SK-N-SH (cell line): Measurements from ENCODE around the gene KLK3. TPM values are rescaled to one million over a fixed set of nuclear protein-coding genes. Genes with fewer than 3 reads are reported as not detected.

ENCODE experiments used
- CTCF ChIA-PET: fragments of 300-600, 350-600 bp; formaldehyde crosslinking; extraction: SDS; loops from one replicate; lab custom pipeline; 2021; lab: Yijun Ruan, JAX
- POLR2A ChIA-PET: fragments of 350-600 bp; sonication (Branson Sonifier 250); formaldehyde crosslinking; extraction: SDS; loops from one replicate; lab custom pipeline; 2020; ENCODE audit warnings: antibody characterized with exemption, inconsistent platforms; lab: Yijun Ruan, JAX
- DNase-seq: peaks from one replicate; pipeline ENCODE4 v3.0.0; 2012
- H2AFZ ChIP-seq: fragments of 200-600 bp; sonication (generic); 2 replicates; pipeline ENCODE4 v1.8.1; 2016; ENCODE audit warnings: antibody characterized with exemption, mild to moderate bottlenecking, low read depth
- H3F3A ChIP-seq: fragments of 200-600 bp; sonication (generic); replicated peaks from 2 replicates; pipeline ENCODE3; 2016; ENCODE audit warnings: antibody characterized with exemption, mild to moderate bottlenecking; ENCODE audit not compliant: insufficient read depth
- H3K27ac ChIP-seq, 2 experiments: fragments of 200-500 bp in 1 of 2; fragments of 200-600 bp in 1 of 2; sonication (Bioruptor generic) in 1 of 2; sonication (generic), shearing (Covaris generic) in 1 of 2; 2 replicates each; pipeline versions ENCODE4 v1.5.1 to v1.6.1; 2014 to 2016; ENCODE audit warnings: low read depth in 2 of 2, inconsistent platforms in 1 of 2, low read length in 1 of 2, mild to moderate bottlenecking in 1 of 2, mixed read lengths in 1 of 2
- H3K27me3 ChIP-seq: fragments of 200-600 bp; sonication (generic), shearing (Covaris generic); 2 replicates; pipeline ENCODE4 v1.6.1; 2016; ENCODE audit warnings: mixed run types; ENCODE audit not compliant: insufficient read depth
- H3K36me3 ChIP-seq, 2 experiments: fragments of 200-500 bp in 1 of 2; fragments of 200-600 bp in 1 of 2; sonication (Bioruptor generic) in 1 of 2; sonication (generic) in 1 of 2; replicated peaks in 1 of 2; 2 replicates each; pipeline versions ENCODE3 to v1.5.1; 2014 to 2016; ENCODE audit warnings: low read length in 1 of 2, mild to moderate bottlenecking in 1 of 2; ENCODE audit not compliant: insufficient read depth in 2 of 2, control insufficient read depth in 1 of 2
- H3K4me1 ChIP-seq, 2 experiments: fragments of 200-500 bp in 1 of 2; fragments of 200-600 bp in 1 of 2; sonication (Bioruptor generic) in 1 of 2; sonication (generic), shearing (Covaris generic) in 1 of 2; 2 replicates each; pipeline versions ENCODE4 v1.5.1 to v1.6.1; 2014 to 2016; ENCODE audit warnings: low read depth in 1 of 2, low read length in 1 of 2, mixed run types in 1 of 2; ENCODE audit not compliant: insufficient read depth in 2 of 2, control insufficient read depth in 1 of 2
- H3K4me2 ChIP-seq: fragments of 200-600 bp; sonication (generic), shearing (Covaris generic); 2 replicates; pipeline ENCODE4 v1.6.1; 2017; ENCODE audit warnings: mixed run types
- H3K4me3 ChIP-seq, 2 experiments: fragments of 200-500 bp in 1 of 2; fragments of 200-600 bp in 1 of 2; sonication (Bioruptor generic) in 1 of 2; sonication (generic), shearing (Covaris generic) in 1 of 2; 2 replicates each; pipeline versions ENCODE4 v1.5.1 to v1.8.1; 2014 to 2016; ENCODE audit warnings: low read depth in 2 of 2, inconsistent platforms in 1 of 2, low read length in 1 of 2, mild to moderate bottlenecking in 1 of 2, mixed read lengths in 1 of 2, moderate library complexity in 1 of 2
- H3K79me2 ChIP-seq: fragments of 200-600 bp; sonication (generic); 2 replicates; pipeline ENCODE4 v1.8.1; 2017; ENCODE audit warnings: mild to moderate bottlenecking; ENCODE audit not compliant: insufficient read depth
- H3K9ac ChIP-seq: fragments of 200-600 bp; sonication (generic); 2 replicates; pipeline ENCODE4 v1.6.1; 2017; ENCODE audit warnings: mixed run types
- H3K9me2 ChIP-seq: fragments of 200-600 bp; sonication (generic); 2 replicates; pipeline ENCODE4 v1.6.1; 2017; ENCODE audit warnings: mixed run types
- H3K9me3 ChIP-seq: fragments of 200-600 bp; sonication (generic); 2 replicates; pipeline ENCODE4 v1.6.1; 2017; ENCODE audit warnings: mixed run types, mild to moderate bottlenecking, moderate library complexity
- H4K20me1 ChIP-seq: fragments of 200-600 bp; sonication (generic); 2 replicates; pipeline ENCODE4 v1.6.1; 2017; ENCODE audit warnings: mild to moderate bottlenecking, mixed run types; ENCODE audit not compliant: insufficient read depth
- CHD2 ChIP-seq: fragments of 150-350 bp; IDR thresholded peaks from 2 replicates; pipeline ENCODE4 v1.6.1; 2018; ENCODE audit warnings: low read length; ENCODE audit not compliant: partially characterized antibody
- EP300 ChIP-seq, 2 experiments: IDR thresholded peaks; 2 replicates each; pipeline versions ENCODE4 v1.4.0 to v1.6.1; 2012; ENCODE audit warnings: borderline replicate concordance in 1 of 2, low read depth in 1 of 2, low read length in 1 of 2
- FOXJ3 ChIP-seq: sonication (generic); formaldehyde crosslinking; IDR thresholded peaks from 2 replicates; pipeline ENCODE4 v1.5.1; 2020; ENCODE audit warnings: mild to moderate bottlenecking, missing genetic modification reagents
- FOXM1 ChIP-seq: IDR thresholded peaks from 2 replicates; pipeline ENCODE4 v1.4.0; 2012; ENCODE audit warnings: low read depth, mild to moderate bottlenecking
- GABPA ChIP-seq: IDR thresholded peaks from 2 replicates; pipeline ENCODE4 v1.4.0; 2012; ENCODE audit warnings: low read depth, mild to moderate bottlenecking
- GATA2 ChIP-seq: sonication (generic); formaldehyde crosslinking; IDR thresholded peaks from 2 replicates; pipeline ENCODE4 v1.5.0; 2020; ENCODE audit warnings: mild to moderate bottlenecking, missing genetic modification reagents
- IRF3 ChIP-seq: fragments of 150-350 bp; IDR thresholded peaks from 2 replicates; pipeline ENCODE4 v1.6.1; 2016; ENCODE audit warnings: mild to moderate bottlenecking, low read depth, low read length
- JUND ChIP-seq: IDR thresholded peaks from 2 replicates; pipeline ENCODE4 v1.4.0; 2012
- MEF2A ChIP-seq: IDR thresholded peaks from 2 replicates; pipeline ENCODE4 v1.4.0; 2012; ENCODE audit warnings: low read depth, borderline replicate concordance
- MXI1 ChIP-seq: IDR thresholded peaks from 2 replicates; pipeline ENCODE4 v1.6.1; 2012; ENCODE audit warnings: mild to moderate bottlenecking, low read depth, low read length, improper control_type of control experiment
- RCOR1 ChIP-seq: fragments of 150-350 bp; IDR thresholded peaks from 2 replicates; pipeline ENCODE4 v1.6.1; 2017; ENCODE audit warnings: antibody characterized with exemption, low read length
- SMC3 ChIP-seq: IDR thresholded peaks from 2 replicates; pipeline ENCODE4 v1.6.1; 2012; ENCODE audit warnings: low read depth, low read length, improper control_type of control experiment
- TAF1 ChIP-seq: IDR thresholded peaks from 2 replicates; pipeline ENCODE4 v1.6.1; 2012; ENCODE audit warnings: low read depth, mild to moderate bottlenecking, low read length, moderate library complexity, borderline replicate concordance
- TCF12 ChIP-seq: IDR thresholded peaks from 2 replicates; pipeline ENCODE4 v1.4.0; 2012
- YY1 ChIP-seq: IDR thresholded peaks from 2 replicates; pipeline ENCODE4 v1.4.0; 2012; ENCODE audit warnings: low read depth, mild to moderate bottlenecking
- WGBS: methylation state at CpG from one replicate; pipeline ENCODE4 v1.1.6; 2017; ENCODE audit warnings: low lambda C conversion rate; 5-methylcytosine and 5-hydroxymethylcytosine counted together
- polyA plus RNA-seq, 3 experiments: library from polyadenylated mRNA; depleted of rRNA; stranded (reverse); fragments of >200 nt; gene quantifications; 2 replicates each; pipeline ENCODE4 v1.2.3, GENCODE V29; 2012
- TF ChIP-seq, protein P1 (sequence below): IDR thresholded peaks from 2 replicates; pipeline ENCODE4; 2012
- TF ChIP-seq, protein P2 (sequence below): IDR thresholded peaks from 2 replicates; pipeline ENCODE4 v1.4.0; 2012; ENCODE audit warnings: low read depth, borderline replicate concordance

The KLK3 gene
- polyA plus RNA-seq, 1 of the 3 experiments (the other 2 are of a cell fraction): not detected

DNA sequence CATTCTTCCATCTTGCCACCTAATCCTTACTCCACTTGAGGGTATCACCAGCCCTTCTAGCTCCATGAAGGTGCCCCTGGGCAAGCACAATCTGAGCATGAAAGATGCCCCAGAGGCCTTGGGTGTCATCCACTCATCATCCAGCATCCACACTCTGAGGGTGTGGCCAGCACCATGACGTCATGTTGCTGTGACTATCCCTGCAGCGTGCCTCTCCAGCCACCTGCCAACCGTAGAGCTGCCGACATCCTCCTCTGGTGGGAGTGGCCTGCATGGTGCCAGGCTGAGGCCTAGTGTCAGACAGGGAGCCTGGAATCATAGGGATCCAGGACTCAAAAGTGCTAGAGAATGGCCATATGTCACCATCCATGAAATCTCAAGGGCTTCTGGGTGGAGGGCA is 3.1 kb upstream of the KLK3 start:
- Histone ChIP-seq H3F3A (no peaks in the 10 kb centered on the region), H4K20me1 (no peaks in the 10 kb centered on the region), H3K27ac (no peak overlapping the region), H3K79me2 (no peaks in the 10 kb centered on the region), H3K9me2 (no peaks in the 10 kb centered on the region), H3K4me3 (no peak overlapping the region), H3K9me3 (no peaks in the 10 kb centered on the region), H3K36me3 (no peaks in the 10 kb centered on the region), H3K27me3 (peaks cover 41% of the 10 kb centered on the region), H3K4me1 (no peaks in the 10 kb centered on the region), H3K9ac (no peak overlapping the region)
- WGBS: 35% methylated on average over 4 of the region's 4 CpGs
- POLR2A ChIA-PET: no interaction called here
- DNase-seq: no peak
- no peak for TF ChIP-seq GATA2 (CRISPR knock-in tag)
- TF ChIP-seq TCF12: no peak
- TF ChIP-seq, protein P1, sequence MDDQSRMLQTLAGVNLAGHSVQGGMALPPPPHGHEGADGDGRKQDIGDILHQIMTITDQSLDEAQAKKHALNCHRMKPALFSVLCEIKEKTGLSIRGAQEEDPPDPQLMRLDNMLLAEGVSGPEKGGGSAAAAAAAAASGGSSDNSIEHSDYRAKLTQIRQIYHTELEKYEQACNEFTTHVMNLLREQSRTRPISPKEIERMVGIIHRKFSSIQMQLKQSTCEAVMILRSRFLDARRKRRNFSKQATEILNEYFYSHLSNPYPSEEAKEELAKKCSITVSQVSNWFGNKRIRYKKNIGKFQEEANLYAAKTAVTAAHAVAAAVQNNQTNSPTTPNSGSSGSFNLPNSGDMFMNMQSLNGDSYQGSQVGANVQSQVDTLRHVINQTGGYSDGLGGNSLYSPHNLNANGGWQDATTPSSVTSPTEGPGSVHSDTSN: no peak
- TF ChIP-seq TAF1: no peak
- no peak for TF ChIP-seq EP300 (IDR thresholded peaks at IDR 0.05; ENCODE audit: borderline replicate concordance in 1 of 2, low read depth in 1 of 2, low read length in 1 of 2)
- TF ChIP-seq RCOR1: no peak
- TF ChIP-seq FOXJ3: no peak
- no peak for TF ChIP-seq MXI1
- TF ChIP-seq SMC3: no peak
- TF ChIP-seq YY1: no peak
- TF ChIP-seq FOXM1: no peak
- no peak for TF ChIP-seq IRF3
- TF ChIP-seq CHD2: no peak
- no peak for TF ChIP-seq JUND
- TF ChIP-seq, protein P2, sequence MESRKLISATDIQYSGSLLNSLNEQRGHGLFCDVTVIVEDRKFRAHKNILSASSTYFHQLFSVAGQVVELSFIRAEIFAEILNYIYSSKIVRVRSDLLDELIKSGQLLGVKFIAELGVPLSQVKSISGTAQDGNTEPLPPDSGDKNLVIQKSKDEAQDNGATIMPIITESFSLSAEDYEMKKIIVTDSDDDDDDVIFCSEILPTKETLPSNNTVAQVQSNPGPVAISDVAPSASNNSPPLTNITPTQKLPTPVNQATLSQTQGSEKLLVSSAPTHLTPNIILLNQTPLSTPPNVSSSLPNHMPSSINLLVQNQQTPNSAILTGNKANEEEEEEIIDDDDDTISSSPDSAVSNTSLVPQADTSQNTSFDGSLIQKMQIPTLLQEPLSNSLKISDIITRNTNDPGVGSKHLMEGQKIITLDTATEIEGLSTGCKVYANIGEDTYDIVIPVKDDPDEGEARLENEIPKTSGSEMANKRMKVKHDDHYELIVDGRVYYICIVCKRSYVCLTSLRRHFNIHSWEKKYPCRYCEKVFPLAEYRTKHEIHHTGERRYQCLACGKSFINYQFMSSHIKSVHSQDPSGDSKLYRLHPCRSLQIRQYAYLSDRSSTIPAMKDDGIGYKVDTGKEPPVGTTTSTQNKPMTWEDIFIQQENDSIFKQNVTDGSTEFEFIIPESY: no peak
- no peak for TF ChIP-seq GABPA
- TF ChIP-seq MEF2A: no peak
- TF ChIP-seq, all 33 proteins: peak for 0
- Histone ChIP-seq H2AFZ (no peak overlapping the region), H3K4me2 (no peak overlapping the region)
- CTCF ChIA-PET: no interaction called here
